Gastrocnemius medialis (tissue), 4 donors: ENCODE measurements around the gene SLC7A6OS. TPM values are rescaled to one million over a fixed set of nuclear protein-coding genes. Genes with fewer than 3 reads are reported as not detected.
A peak's percentile ranks its signal among the peaks of the same experiment; 100 is the strongest.

Experiments
- ATAC-seq, 2 donors: fragments of 150-250 bp; one replicate each; pipeline ENCODE4 v1.9.1; 2016
- DNase-seq, 2 donors: peaks; one replicate each; pipeline ENCODE4 v3.0.0-alpha.2; 2019
- H3K27ac ChIP-seq, 4 donors: fragments of 200-600 bp; sonication (generic); 1 replicate in 1 of 4; 2 replicates in 3 of 4; pipeline ENCODE4 v1.5.1; 2016 to 2018; ENCODE audit warnings: mild to moderate bottlenecking in 2 of 4, moderate library complexity in 1 of 4
- H3K27me3 ChIP-seq, 3 donors: fragments of 200-600 bp; sonication (generic) in 2 of 3; 1 replicate in 1 of 3; 2 replicates in 2 of 3; pipeline versions ENCODE4 v1.5.1 to v1.6.0; 2016 to 2019; ENCODE audit warnings: mild to moderate bottlenecking in 1 of 3, moderate library complexity in 1 of 3
- H3K36me3 ChIP-seq, 2 donors: fragments of 200-600 bp; sonication (generic) in 1 of 2; one replicate each; pipeline ENCODE4 v1.5.1; 2017 to 2018
- H3K4me1 ChIP-seq, 2 donors: fragments of 200-600 bp; sonication (generic) in 1 of 2; one replicate each; pipeline ENCODE4 v1.5.1; 2016 to 2017; ENCODE audit warnings: mild to moderate bottlenecking in 2 of 2
- H3K4me3 ChIP-seq, 4 donors: fragments of 200-600 bp; sonication (generic) in 3 of 4; 1 replicate in 1 of 4; 2 replicates in 3 of 4; pipeline ENCODE4 v1.5.1; 2016 to 2019; ENCODE audit warnings: mild to moderate bottlenecking in 2 of 4
- H3K9me3 ChIP-seq, 3 donors: fragments of 200-600 bp; sonication (generic) in 2 of 3; 1 replicate in 1 of 3; 2 replicates in 2 of 3; pipeline ENCODE4 v1.5.1; 2016 to 2019
- POLR2A ChIP-seq, 2 donors: fragments of 450-650 bp; IDR thresholded peaks; one replicate each; pipeline ENCODE4 v1.6.1; 2017; ENCODE audit warnings: antibody characterized with exemption in 2 of 2, mild to moderate bottlenecking in 2 of 2, moderate library complexity in 2 of 2
- in situ Hi-C, 4 donors: fragments of 200-750 bp; cut with MboI; loops; one replicate each; pipeline versions ENCODE4 v1.15.0 to v1.8.0; 2017; ENCODE audit warnings: low sequenced_read_pairs in 4 of 4
- intact Hi-C: fragments of 100-400 bp; cut with DNase I; formaldehyde crosslinking; loops from one replicate; pipeline ENCODE4 v1.15.1; 2023; ENCODE audit warnings: low total_unique reads
- total RNA-seq, 4 donors: library from RNA; depleted of rRNA; stranded (reverse); fragments of >200 nt; gene quantifications; one replicate each; pipeline versions ENCODE4 v1.1.0 to v1.2.3, GENCODE V29; 2016
- TF ChIP-seq, protein P1 (sequence below), 5 experiments: fragments of 450-650 bp in 3 of 5; fragments of 200-600 bp in 2 of 5; sonication (generic) in 2 of 5; IDR thresholded peaks in 4 of 5; conservative IDR thresholded peaks in 1 of 5; 1 replicate in 4 of 5; 2 replicates in 1 of 5; pipeline ENCODE4 v1.5.1; 2016 to 2019; ENCODE audit warnings: antibody characterized with exemption in 5 of 5, mild to moderate bottlenecking in 3 of 5, moderate library complexity in 3 of 5

Gene SLC7A6OS
- total RNA-seq, 4 donors from 2014 or later: 5.0 to 8.8 (median 7.3) TPM

DNA sequence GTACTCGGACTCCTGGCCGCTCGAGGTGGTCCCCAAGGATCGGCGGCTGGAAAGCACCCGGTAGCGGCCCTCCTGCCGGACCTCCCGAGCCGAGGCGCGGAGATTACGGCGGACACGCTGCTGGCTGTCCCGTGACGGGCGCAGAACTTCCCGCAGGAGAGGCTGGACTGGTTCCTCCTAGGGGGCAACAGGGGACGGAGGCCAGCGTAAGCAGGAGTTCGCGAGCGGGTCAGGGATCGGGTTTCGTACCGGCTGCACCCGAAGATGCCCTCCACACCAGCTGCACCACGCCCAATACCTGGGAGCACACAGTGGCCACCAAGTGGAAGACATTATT, 341 bp downstream of the SLC7A6OS start:
- peaks cover 28 to 41% of the 10 kb centered on the region in 2 donors for H3K4me1 ChIP-seq
- peak overlapping the region; percentile 87 to 91 (median 90) for H3K27ac ChIP-seq
- intact Hi-C loops (loop anchor here (1.0 to 5.0 kb wide), 3 partner anchors 22 to 63 kb away; partner anchors contain the start of genes PLA2G15 and SLC7A6), in situ Hi-C loops (no loop called here)
- ATAC-seq: peak; percentile 58 to 62
- no peaks in the 10 kb centered on the region for H3K27me3 ChIP-seq
- no peaks in the 10 kb centered on the region for H3K9me3 ChIP-seq
- peaks cover 0 to 36% of the 10 kb centered on the region in 2 donors for H3K36me3 ChIP-seq
- peak overlapping the region; percentile 71 to 98 (median 82) for H3K4me3 ChIP-seq
- peak in 1 of 2 donors; percentile 68 for DNase-seq
- TF ChIP-seq, protein P1, sequence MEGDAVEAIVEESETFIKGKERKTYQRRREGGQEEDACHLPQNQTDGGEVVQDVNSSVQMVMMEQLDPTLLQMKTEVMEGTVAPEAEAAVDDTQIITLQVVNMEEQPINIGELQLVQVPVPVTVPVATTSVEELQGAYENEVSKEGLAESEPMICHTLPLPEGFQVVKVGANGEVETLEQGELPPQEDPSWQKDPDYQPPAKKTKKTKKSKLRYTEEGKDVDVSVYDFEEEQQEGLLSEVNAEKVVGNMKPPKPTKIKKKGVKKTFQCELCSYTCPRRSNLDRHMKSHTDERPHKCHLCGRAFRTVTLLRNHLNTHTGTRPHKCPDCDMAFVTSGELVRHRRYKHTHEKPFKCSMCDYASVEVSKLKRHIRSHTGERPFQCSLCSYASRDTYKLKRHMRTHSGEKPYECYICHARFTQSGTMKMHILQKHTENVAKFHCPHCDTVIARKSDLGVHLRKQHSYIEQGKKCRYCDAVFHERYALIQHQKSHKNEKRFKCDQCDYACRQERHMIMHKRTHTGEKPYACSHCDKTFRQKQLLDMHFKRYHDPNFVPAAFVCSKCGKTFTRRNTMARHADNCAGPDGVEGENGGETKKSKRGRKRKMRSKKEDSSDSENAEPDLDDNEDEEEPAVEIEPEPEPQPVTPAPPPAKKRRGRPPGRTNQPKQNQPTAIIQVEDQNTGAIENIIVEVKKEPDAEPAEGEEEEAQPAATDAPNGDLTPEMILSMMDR (IDR thresholded peaks at IDR 0.05 in 4 of 5, conservative IDR thresholded peaks at IDR 0.05 in 1 of 5): no peak
- no peak for TF ChIP-seq POLR2A (IDR thresholded peaks at IDR 0.05)

DNA sequence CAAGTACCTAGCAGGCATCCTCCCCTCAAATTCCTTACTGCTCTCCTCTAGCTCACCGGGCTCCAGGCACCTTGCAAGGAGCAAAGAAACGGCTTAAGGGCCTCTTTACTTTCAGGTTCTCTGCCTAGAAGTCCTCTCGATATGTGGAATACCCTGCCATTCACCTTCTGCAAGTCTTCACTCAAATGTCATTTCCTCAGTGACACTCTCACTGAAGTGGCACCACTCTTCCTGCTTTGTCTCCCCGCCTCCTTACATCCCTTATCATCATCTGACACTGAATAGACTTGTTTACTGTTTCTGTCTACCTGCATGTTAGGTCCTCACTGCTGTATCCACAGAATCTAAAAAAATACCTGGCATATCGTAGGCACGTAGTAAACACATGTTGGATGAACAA, 947 bp downstream of the SLC7A6OS start:
- in situ Hi-C loops: no loop called here
- intact Hi-C loops: loop anchor here (1.0 to 5.0 kb wide), 3 partner anchors 21 to 62 kb away; partner anchors contain the start of genes PLA2G15 and SLC7A6
- Histone ChIP-seq H3K27ac (peak overlapping the region; percentile 87 to 91 (median 90)), H3K9me3 (no peaks in the 10 kb centered on the region), H3K27me3 (no peaks in the 10 kb centered on the region), H3K36me3 (peaks cover 0 to 35% of the 10 kb centered on the region in 2 donors), H3K4me1 (peaks cover 28 to 41% of the 10 kb centered on the region in 2 donors), H3K4me3 (peak overlapping the region; percentile 71 to 98 (median 82))
- no peak for DNase-seq
- no peak for ATAC-seq
- TF ChIP-seq, protein P1 (IDR thresholded peaks at IDR 0.05 in 4 of 5, conservative IDR thresholded peaks at IDR 0.05 in 1 of 5): no peak
- no peak for TF ChIP-seq POLR2A (IDR thresholded peaks at IDR 0.05)

DNA sequence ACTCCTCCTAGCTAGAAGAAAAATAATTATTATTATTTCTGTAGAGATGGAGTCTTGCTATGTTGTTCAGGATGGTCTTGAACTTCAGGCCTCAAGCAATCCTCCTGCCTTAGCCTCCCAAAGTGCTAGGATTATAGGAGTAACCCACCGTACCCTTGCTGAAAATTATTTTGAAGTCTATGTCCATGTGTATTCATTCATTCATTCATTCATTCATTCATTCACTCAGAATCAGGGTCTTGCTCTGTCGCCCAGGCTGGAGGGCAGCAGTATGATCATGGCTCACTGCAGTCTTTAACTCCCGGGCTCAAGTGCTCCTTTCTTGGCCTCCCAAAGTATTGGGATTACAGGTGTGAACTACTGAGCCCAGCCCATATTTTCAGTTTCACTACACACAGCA, 4.1 kb downstream of the SLC7A6OS start:
- Histone ChIP-seq H3K4me1 (peaks cover 19 to 24% of the 10 kb centered on the region in 2 donors), H3K27ac (no peak overlapping the region), H3K4me3 (no peak overlapping the region), H3K27me3 (no peaks in the 10 kb centered on the region), H3K36me3 (peaks cover 0 to 49% of the 10 kb centered on the region in 2 donors), H3K9me3 (no peaks in the 10 kb centered on the region)
- intact Hi-C loops: no loop called here
- ATAC-seq (no peak), DNase-seq (no peak)
- TF ChIP-seq, protein P1 (IDR thresholded peaks at IDR 0.05 in 4 of 5, conservative IDR thresholded peaks at IDR 0.05 in 1 of 5): no peak
- no peak for TF ChIP-seq POLR2A (IDR thresholded peaks at IDR 0.05)
- in situ Hi-C loops: no loop called here

DNA sequence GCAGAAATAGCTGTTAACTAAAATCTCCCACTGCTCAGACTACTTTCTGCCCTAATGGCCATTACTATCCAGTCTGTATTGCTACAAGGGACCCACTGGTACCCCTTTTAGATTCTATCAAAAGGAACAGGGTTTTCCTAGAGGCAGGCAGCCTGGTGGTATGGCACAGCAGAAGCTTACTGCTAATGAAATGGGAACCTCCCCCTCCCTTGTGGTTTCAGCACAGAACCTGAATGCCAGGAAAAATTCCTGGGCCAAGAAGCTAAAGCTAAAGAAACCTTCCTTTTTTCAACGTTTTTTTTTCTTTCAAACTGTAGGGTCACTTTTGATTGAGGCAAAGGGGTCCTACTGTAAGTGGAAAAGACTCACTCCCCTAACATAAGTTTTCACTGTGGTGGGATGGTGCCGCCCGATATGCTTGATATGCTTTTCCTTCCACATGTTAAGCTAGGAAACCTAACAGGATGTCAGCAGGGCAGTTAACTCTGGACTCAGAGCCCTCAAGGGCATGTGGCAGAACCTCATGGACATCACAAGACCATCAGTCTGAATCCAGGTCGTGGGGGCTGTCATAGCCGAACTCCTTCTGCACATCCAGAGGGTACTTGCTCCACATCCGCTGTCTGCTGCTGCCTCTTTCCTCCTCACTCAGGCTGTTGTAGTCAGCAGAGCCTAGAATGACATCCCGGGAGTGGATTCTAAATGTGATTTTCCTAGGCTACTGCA, 9.8 kb downstream of the SLC7A6OS start:
- Histone ChIP-seq H3K9me3 (no peaks in the 10 kb centered on the region), H3K4me1 (peaks cover 23 to 30% of the 10 kb centered on the region in 2 donors), H3K27ac (peak overlapping the region; percentile 74 to 95 (median 82)), H3K36me3 (peaks cover 0 to 81% of the 10 kb centered on the region in 2 donors), H3K27me3 (no peaks in the 10 kb centered on the region), H3K4me3 (no peak overlapping the region)
- intact Hi-C loops (no loop called here), in situ Hi-C loops (no loop called here)
- DNase-seq: no peak
- TF ChIP-seq, protein P1 (IDR thresholded peaks at IDR 0.05 in 4 of 5, conservative IDR thresholded peaks at IDR 0.05 in 1 of 5): no peak
- no peak for TF ChIP-seq POLR2A (IDR thresholded peaks at IDR 0.05)
- no peak for ATAC-seq
